ENCODE measurements around the gene TMEM182.
A peak's percentile ranks its signal among the peaks of the same experiment; 100 is the strongest.

TMEM182 gene

GRCh38 chr2:102768253-102768652, 6.4 kb downstream of the TMEM182 start:
- DNase-seq (ENCODE audit: low read depth), result no peak

DNA sequence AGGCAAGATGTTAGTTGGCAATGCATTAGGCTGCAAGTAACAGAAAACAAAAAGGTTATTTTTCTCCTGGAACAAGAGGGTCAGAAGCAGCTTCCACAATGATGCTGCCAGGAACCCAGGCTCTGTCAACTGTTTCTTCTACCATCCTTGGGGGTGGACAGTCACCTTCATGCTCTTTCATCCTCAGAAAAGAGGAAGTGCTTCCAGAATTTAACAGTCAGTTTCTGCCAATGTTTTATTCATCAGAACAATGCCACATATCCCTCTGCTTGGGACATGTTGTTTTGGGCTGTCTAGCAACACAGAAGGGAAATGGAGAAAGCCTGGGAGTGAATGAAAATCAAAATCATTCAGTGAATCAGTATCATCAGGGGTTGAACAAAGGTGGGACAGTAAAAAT, 7.1 kb downstream of the TMEM182 start:
- DNase-seq (ENCODE audit: low read depth), result no peak

GRCh38 chr2:102770506-102770905, 8.7 kb downstream of the TMEM182 start:
- peak; percentile 45 for DNase-seq (ENCODE audit: low read depth)

DNA sequence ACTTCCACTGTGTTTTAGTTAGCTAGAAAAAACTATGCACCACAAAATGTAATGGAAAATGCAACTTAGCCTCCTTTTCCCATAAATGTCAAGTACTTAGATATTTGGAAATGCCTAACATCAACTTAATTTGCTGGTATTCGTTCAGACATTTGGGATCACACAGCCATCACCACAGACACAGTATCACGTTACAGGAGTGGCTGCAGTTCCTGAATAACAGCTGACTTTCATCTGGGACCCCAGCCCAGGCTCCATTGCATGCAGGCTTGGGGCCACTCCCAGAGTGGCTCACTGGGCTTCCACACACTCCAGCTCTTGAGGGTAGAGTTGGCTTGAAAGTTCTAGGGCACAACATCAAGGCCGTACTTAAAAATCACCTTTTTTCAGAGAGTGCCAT, 9.3 kb downstream of the TMEM182 start:
- peak; percentile 6 for DNase-seq (ENCODE audit: low read depth)

DNA sequence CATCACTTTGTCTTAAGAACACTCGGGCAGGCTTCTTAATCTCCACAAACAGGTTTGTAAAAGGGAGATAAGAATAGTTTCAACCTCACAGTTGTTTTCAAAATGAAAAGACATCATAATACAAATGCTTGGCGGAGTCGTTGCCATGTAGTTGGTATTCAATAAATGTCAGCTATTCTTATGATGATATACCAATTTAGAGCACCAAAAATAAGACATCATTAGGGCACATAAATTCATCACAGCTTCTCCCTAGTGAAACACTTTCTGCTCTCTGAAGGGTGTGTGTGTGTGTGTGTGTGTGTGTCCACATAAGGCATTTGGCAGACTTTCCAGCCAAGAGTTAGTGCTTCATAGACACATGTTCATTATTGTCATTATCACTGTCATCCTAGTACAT, 10.8 kb downstream of the TMEM182 start:
- DNase-seq (ENCODE audit: low read depth), result no peak

- no peak for DNase-seq (ENCODE audit: low read depth)
Observed at GRCh38 chr2:102773149-102773705, 11.4 kb downstream of the TMEM182 start.

GRCh38 chr2:102778260-102778659, 16.4 kb downstream of the TMEM182 start:
- DNase-seq (ENCODE audit: low read depth), result no peak

DNA sequence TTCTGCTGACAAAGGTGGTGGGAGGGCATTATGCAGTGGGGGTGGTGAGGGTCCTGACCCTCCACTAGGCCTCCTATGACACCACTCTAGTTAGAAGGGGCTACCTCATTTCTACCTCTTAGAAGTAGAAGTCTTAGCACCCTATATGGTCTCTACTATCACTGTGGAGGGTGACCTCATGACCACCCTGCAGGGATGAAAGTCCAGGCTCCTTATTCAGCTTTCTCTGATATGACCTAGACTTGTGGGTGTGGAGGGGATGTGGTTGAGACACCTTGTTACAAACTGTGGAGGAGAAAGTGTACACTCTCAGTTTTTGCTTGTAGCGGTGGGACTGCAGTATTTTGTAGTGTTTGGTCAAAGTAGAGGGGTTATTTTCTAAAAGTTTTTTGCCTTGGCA, 18.6 kb downstream of the TMEM182 start:
- no peak for DNase-seq (ENCODE audit: low read depth)

DNA sequence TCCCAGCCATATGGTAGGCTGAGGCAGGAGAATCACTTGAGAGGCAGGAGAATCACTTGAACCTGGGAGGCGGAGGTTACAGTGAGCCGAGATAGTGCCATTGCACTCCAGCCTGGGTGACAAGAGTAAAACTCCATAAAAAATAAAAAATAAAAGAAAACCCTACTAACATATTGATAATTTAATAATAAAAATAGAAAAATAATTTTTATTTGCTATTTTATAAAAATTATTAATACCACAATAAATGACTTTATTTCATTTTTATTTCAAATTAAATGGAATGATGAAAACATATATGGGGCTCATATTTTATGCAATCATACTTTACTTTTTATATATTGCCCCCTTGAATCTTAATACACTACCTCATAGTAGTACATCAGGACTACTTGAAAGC, 20.4 kb downstream of the TMEM182 start:
- no peak for DNase-seq (ENCODE audit: low read depth)

DNA sequence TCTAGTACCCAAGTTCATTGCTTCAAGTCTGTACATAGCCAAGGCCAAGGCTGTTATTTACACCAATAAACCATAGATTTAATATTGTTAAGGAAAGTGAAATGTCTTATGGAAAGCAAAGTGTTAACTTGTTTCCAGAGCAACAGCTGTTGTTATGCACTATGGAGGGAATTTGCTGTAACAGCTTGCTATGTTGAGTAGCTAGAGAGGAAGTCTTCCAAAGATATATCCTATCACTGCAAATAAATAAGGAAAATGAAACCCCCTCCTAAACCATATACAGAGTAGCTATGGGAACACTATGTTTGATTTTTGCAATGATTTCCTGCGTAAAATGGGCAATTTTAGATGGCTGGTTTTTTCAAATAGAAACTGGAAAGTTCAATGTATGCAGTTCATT, 21.1 kb downstream of the TMEM182 start:
- DNase-seq (ENCODE audit: low read depth), result no peak

DNA sequence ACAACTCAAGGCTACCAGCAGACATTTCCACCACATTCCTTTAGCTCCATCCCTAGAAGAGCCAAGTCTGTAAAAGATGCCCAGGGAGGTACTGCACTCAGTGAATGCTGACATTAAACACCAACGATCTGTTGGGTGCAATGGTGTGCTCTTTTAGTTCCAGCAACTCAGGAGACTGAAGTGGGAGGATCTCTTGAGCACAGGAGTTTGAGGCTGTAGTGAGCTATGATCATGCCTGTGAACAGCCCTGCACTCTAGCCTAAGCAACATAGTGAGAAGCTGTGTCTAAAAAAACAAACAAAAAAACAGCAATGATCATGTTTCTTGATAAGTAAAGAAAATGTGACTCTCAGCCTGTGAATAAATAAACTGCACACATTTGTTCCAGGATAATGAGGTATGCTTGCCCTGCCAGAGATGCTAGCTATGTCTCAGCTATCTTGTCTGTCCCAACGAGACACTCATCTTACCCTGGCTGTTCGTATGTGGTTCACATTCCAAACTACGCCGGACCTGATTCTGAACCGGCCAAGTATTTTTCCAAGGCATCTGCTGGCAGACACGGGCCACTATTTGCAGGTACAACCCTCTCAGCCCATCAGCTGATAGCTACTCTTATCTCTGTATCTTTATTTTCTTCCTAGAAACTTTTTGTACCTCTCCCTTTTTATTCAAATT, 21.8 kb downstream of the TMEM182 start:
- no peak for DNase-seq (ENCODE audit: low read depth)

DNA sequence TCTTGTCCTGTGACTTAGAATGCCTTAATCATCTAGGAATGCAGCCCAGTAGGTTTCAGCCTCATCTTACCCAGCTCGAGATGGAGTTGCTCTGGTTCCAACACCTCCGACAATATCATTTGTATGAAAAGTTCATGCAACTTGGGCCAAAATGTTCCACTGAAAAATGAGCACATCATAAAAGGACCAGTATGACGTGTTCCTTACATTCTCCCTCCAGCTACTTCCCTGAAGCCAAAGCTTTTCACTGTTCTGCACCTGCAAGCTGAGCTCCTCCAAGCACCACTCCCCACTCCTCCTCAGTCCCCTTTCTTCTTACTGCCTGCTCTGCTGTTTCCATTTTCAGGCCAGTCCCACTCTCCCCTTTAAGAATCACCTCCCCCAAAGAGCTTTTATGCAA, 23.1 kb downstream of the TMEM182 start:
- DNase-seq (ENCODE audit: low read depth), result no peak

GRCh38 chr2:102788216-102788884, 26.5 kb downstream of the TMEM182 start:
- no peak for DNase-seq (ENCODE audit: low read depth)

DNA sequence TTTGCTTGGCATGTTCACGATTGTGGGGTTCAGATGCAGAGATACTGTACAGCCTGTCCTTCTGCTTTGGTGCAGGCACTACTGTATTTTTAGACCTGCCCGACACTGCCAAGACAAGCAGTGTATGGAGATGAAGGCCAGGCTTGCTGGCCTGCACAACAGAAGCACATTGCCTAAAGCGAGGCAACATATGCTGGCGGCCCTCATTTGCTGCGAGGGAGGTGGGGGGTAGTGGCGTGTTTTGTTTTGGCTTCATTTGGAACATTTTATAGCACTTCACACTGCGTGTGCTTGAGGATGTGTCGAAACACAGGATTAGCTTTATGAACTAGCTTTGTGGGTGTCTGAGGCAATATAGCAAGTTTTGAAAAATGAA, 27.0 kb downstream of the TMEM182 start:
- no peak for DNase-seq (ENCODE audit: low read depth)

GRCh38 chr2:102789349-102790090, 27.7 kb downstream of the TMEM182 start:
- no peak for DNase-seq (ENCODE audit: low read depth)

DNA sequence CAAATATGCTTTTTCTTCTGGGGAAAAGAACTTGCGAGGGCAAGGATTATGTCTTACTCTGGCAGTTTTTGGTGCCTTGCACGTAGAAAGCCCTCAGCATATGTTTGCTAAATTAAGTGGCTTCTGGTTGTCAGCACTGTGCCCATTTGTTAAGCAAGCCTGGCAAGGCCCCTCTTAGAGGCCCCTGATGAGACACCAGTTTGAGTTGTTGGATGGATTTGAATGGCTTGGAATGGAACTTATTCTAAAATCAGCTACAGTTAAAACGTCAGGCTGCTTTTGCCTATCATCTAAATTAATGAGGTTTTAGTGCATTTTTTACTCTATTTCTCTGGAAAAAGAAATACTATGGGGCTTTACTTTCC, 28.2 kb downstream of the TMEM182 start:
- DNase-seq (ENCODE audit: low read depth), result no peak

DNA sequence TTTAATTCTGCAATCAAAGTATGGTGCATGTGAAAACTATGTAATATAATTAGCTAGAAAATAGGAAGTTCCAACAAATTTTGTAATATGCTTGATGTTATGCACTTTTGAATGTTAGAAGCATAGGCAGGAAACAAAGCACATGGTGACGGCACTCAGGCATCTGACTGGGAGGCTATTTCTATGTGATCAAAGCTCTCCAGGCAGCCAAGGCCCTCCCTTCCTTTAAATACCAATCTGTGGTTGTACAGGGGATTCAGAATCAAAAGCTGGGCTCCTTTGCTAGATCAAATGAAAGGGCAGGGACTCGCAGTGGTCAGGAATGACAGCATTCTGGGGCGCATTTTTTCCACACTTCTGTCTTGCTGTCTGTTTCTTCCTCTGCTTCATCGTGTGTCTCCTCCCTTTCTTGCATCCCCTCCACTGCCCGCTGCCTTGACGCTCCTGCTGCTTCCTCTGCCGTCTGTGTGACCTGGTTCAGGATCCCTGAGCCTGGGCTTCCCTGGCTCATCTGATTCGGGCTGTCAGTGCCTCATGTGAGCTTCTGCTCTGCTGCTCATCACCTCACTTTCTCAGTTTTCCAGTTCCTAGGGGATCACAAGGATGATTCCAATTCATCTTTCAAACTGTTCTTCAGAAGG, 30.9 kb downstream of the TMEM182 start:
- DNase-seq (ENCODE audit: low read depth), result no peak

GRCh38 chr2:102795641-102796040, 33.8 kb downstream of the TMEM182 start:
- DNase-seq (ENCODE audit: low read depth), result no peak

GRCh38 chr2:102796337-102796736, 34.5 kb downstream of the TMEM182 start:
- DNase-seq (ENCODE audit: low read depth), result no peak

- no peak for DNase-seq (ENCODE audit: low read depth)
Observed at GRCh38 chr2:102797486-102797885, 35.7 kb downstream of the TMEM182 start.

GRCh38 chr2:102798181-102798580, 36.4 kb downstream of the TMEM182 start:
- no peak for DNase-seq (ENCODE audit: low read depth)

DNA sequence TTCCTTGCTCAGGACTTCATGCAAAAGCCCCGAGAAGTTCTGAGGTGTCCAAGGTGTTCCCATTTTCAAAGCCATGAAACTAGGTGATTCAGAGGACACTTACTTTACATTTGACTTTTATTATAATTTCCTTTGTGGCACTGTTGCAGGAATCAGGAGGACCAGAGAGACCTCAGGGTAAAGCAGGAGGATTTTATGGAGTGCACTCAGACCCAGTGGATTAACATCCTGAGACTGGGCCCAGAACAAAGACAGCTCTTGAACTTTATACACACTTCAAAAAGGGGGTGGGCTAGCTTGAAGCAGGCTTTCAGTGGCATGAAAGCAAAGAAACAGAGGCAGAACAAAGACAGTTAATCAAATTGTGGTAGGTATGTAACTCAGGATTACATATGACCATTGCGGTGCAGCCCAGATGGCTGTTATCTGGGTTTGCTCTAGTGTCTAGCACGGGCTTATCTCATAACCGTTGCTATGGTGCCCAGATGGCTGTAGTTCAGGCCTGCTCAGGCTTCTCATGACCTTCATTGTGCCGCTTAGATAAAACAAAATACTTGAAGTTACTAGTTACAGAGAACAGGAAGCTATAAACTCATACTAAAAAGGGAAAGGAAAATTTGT, 39.4 kb downstream of the TMEM182 start:
- no peak for DNase-seq (ENCODE audit: low read depth)

All from EH (cell line).